GM19455 (cell line): ENCODE measurements around the gene PAPLN.
"Not testable (repeated sequence)": the region's sequence is repeated elsewhere in the genome, so short reads cannot be mapped to it uniquely, and the experiment has no call there.

Experiments
- ATAC-seq: cut with Tn5 transposase; IDR thresholded peaks from one replicate; pipeline ENCODE4 v1.9.1; 2021; ENCODE audit not compliant: unreplicated experiment

PAPLN gene

GRCh38 chr14:73237219-73237785 lies at the start of gene PAPLN:
TSS of gene PAPLN (plus strand) at chr14:73237506. CDS start at chr14:73239779, 2,273 bp downstream.
- no peak for ATAC-seq

GRCh38 chr14:73188501-73188911 lies 48.8 kb upstream of the PAPLN start:
- no peak for ATAC-seq

GRCh38 chr14:73189651-73190050 lies 47.7 kb upstream of the PAPLN start:
- no peak for ATAC-seq

GRCh38 chr14:73191441-73191840 lies 45.9 kb upstream of the PAPLN start:
- no peak for ATAC-seq

- ATAC-seq, result not testable (repeated sequence)
Observed at GRCh38 chr14:73194306-73194705, 43.0 kb upstream of the PAPLN start.

GRCh38 chr14:73198253-73198652 lies 39.1 kb upstream of the PAPLN start:
- ATAC-seq, result no peak

GRCh38 chr14:73203527-73203926 lies 33.8 kb upstream of the PAPLN start:
- ATAC-seq, result no peak

- no peak for ATAC-seq
Observed at GRCh38 chr14:73207615-73208014, 29.7 kb upstream of the PAPLN start.

GRCh38 chr14:73208390-73208789 lies 28.9 kb upstream of the PAPLN start:
- no peak for ATAC-seq

GRCh38 chr14:73208846-73209245 lies 28.5 kb upstream of the PAPLN start:
- no peak for ATAC-seq

GRCh38 chr14:73209953-73210352 lies 27.4 kb upstream of the PAPLN start:
- ATAC-seq, result no peak

- no peak for ATAC-seq
Observed at GRCh38 chr14:73211251-73212040, 25.9 kb upstream of the PAPLN start.

- no peak for ATAC-seq
Observed at GRCh38 chr14:73216030-73216429, 21.3 kb upstream of the PAPLN start.

- no peak for ATAC-seq
Observed at GRCh38 chr14:73217411-73217810, 19.9 kb upstream of the PAPLN start.

GRCh38 chr14:73220061-73220460 lies 17.2 kb upstream of the PAPLN start:
- no peak for ATAC-seq

GRCh38 chr14:73220634-73221033 lies 16.7 kb upstream of the PAPLN start:
- ATAC-seq, result no peak

- no peak for ATAC-seq
Observed at GRCh38 chr14:73221945-73222344, 15.4 kb upstream of the PAPLN start.

- no peak for ATAC-seq
Observed at GRCh38 chr14:73223049-73223448, 14.3 kb upstream of the PAPLN start.

GRCh38 chr14:73225496-73225895 lies 11.8 kb upstream of the PAPLN start:
- ATAC-seq, result no peak

- no peak for ATAC-seq
Observed at GRCh38 chr14:73227812-73228781, 9.2 kb upstream of the PAPLN start.

- no peak for ATAC-seq
Observed at GRCh38 chr14:73230051-73230450, 7.3 kb upstream of the PAPLN start.
